HG02678 (cell line): Measurements from ENCODE around the gene DIP2C.
"Not testable (repeated sequence)": the region's sequence is repeated elsewhere in the genome, so short reads cannot be mapped to it uniquely, and the experiment has no call there.

Experiments used
- ATAC-seq: cut with Tn5 transposase; IDR thresholded peaks from one replicate; pipeline ENCODE4 v1.9.1; 2021; ENCODE audit warnings: mild to moderate bottlenecking, moderate library complexity; ENCODE audit not compliant: unreplicated experiment

DIP2C gene

GRCh38 chr10:436911-437665, 252.4 kb downstream of the DIP2C start:
- ATAC-seq, result no peak

- no peak for ATAC-seq
Observed at GRCh38 chr10:436013-436697, 253.3 kb downstream of the DIP2C start.

GRCh38 chr10:435397-435796, 254.1 kb downstream of the DIP2C start:
- no peak for ATAC-seq

- ATAC-seq, result no peak
Observed at GRCh38 chr10:429696-430095, 259.8 kb downstream of the DIP2C start.

GRCh38 chr10:427761-428519, 261.5 kb downstream of the DIP2C start:
- ATAC-seq, result no peak

GRCh38 chr10:425365-425764, 264.1 kb downstream of the DIP2C start:
- not testable (repeated sequence) for ATAC-seq

- not testable (repeated sequence) for ATAC-seq
Observed at GRCh38 chr10:424724-425123, 264.7 kb downstream of the DIP2C start.

- no peak for ATAC-seq
Observed at GRCh38 chr10:423178-423577, 266.3 kb downstream of the DIP2C start.

- no peak for ATAC-seq
Observed at GRCh38 chr10:422675-423074, 266.8 kb downstream of the DIP2C start.

- no peak for ATAC-seq
Observed at GRCh38 chr10:422241-422640, 267.2 kb downstream of the DIP2C start.

GRCh38 chr10:421170-421569, 268.3 kb downstream of the DIP2C start:
- ATAC-seq, result no peak

- ATAC-seq, result no peak
Observed at GRCh38 chr10:420154-421121, 269.0 kb downstream of the DIP2C start.

- ATAC-seq, result no peak
Observed at GRCh38 chr10:418894-419293, 270.6 kb downstream of the DIP2C start.

GRCh38 chr10:418226-418625, 271.2 kb downstream of the DIP2C start:
- ATAC-seq, result no peak

GRCh38 chr10:416091-416515, 273.4 kb downstream of the DIP2C start:
- ATAC-seq, result no peak

GRCh38 chr10:413662-414071, 275.8 kb downstream of the DIP2C start:
- no peak for ATAC-seq

- ATAC-seq, result no peak
Observed at GRCh38 chr10:412109-412508, 277.4 kb downstream of the DIP2C start.

- ATAC-seq, result no peak
Observed at GRCh38 chr10:411603-412002, 277.9 kb downstream of the DIP2C start.

GRCh38 chr10:409408-410040, 279.9 kb downstream of the DIP2C start:
- ATAC-seq, result no peak

GRCh38 chr10:408236-408635, 281.2 kb downstream of the DIP2C start:
- ATAC-seq, result no peak
